HG02763 (cell line): ENCODE data around the gene LMO7.

Experiments used
- ATAC-seq: cut with Tn5 transposase; IDR thresholded peaks from one replicate; pipeline ENCODE4 v1.9.1; 2021; ENCODE audit warnings: mild to moderate bottlenecking, moderate library complexity; ENCODE audit not compliant: unreplicated experiment

The LMO7 gene

GRCh38 chr13:75796825-75797224, 160.7 kb downstream of the LMO7 start:
- no peak for ATAC-seq

- ATAC-seq = no peak
Observed at GRCh38 chr13:75797239-75797638, 161.1 kb downstream of the LMO7 start.

DNA sequence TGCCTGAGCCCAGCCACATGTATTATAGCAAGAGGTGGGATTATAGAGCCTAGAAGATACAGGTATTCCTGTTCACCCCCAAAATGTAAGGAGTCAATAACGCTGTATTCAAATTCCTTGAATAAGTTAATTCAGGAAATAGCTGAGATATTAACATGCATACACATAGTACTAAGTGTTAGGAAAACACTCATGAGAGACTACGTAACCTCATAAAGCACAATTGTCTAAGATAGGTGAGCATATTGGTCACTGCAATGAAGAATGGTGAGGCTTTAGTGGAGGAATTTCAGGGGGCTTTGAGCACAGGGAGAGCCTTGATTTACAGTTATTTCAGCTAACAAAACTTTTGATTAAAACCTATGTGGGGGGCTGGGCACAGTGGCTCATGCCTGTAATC, 161.6 kb downstream of the LMO7 start:
- no peak for ATAC-seq

GRCh38 chr13:75798353-75799255, 162.5 kb downstream of the LMO7 start:
- no peak for ATAC-seq

GRCh38 chr13:75800545-75800944, 164.4 kb downstream of the LMO7 start:
- ATAC-seq = no peak

DNA sequence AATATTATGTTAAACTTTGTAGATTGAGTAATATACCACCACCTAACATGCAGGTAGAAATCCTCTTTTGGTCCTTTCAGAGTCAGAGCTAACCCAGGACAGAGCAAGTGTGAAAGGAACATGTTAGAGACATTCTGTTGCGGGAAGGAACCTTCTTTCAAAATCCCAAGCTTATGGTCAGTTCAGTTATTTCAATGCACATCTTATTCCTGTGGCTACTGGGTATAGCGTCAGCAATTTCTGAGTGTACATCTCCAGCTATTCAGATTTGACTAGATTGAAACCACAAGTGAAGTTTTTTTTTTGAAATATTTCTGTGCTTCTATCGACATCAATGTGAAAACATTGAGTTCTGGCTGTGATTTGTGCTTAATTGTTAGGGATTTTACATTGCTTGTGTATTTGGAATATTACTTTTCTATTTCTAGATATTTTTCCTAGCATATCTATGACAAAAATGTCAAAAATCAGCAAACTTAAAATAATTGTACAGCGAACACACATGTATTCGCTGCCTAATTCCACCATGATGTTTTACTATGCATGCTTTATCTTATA, 165.3 kb downstream of the LMO7 start:
- ATAC-seq = no peak

GRCh38 chr13:75802161-75802560, 166.0 kb downstream of the LMO7 start:
- ATAC-seq = no peak

GRCh38 chr13:75803164-75803611, 167.1 kb downstream of the LMO7 start:
- ATAC-seq = no peak

GRCh38 chr13:75804054-75804453, 167.9 kb downstream of the LMO7 start:
- no peak for ATAC-seq

DNA sequence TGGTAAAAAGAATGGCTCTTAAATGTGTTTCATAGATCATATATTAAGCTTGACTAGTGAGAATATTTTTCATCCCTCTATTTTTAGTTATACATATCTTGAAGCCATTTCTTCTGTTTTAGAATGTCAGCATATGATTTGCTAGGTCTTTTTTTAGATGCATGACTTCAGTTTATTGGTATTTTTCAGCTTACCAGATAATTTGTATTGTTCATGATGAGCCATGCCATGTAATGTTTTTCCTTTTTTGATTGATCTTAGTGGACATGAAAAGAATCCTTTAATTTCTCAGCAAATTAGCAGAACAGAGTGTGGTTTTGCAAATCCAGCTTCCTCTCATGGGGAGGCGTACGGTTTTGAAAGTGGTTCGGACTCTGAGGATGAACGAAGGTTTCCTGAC, 168.5 kb downstream of the LMO7 start:
- ATAC-seq = no peak

DNA sequence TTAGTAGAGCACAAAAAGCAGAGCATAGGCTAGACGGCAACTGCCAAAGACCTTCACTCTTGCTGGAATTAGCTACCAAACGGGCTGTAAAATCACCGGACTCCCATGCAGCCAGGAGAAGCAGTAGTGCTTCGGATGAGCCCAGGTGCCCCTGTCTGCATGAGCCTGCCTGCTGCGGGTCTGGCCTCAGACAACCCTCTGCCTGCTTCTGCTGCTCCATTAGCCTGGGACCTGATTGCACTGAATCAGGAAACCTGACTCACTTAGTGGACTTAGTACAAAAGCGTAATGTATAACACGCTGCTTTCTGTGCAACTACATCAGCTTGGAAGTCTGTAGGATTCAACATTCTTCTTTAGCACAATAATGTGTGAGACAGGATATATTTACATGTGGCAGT, 170.0 kb downstream of the LMO7 start:
- ATAC-seq = no peak

DNA sequence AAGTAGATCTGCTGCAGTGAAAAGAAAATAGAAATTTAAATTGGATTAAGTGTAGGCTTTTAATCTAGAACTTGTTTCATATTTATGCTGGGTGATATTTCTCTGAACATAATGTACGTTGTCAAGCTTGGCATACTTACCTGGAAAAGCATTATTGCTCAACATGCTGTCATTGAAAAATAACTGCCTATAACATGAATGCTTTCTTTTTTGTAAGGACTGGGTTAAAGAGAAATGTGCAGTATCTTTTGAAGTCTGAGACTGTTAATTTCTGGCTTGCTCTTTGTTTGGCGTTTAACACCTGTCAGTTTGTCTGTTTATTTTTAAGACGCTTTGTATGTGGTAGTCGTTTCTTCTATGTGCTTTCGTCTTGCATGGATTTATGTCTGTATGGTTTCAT, 175.2 kb downstream of the LMO7 start:
- no peak for ATAC-seq

DNA sequence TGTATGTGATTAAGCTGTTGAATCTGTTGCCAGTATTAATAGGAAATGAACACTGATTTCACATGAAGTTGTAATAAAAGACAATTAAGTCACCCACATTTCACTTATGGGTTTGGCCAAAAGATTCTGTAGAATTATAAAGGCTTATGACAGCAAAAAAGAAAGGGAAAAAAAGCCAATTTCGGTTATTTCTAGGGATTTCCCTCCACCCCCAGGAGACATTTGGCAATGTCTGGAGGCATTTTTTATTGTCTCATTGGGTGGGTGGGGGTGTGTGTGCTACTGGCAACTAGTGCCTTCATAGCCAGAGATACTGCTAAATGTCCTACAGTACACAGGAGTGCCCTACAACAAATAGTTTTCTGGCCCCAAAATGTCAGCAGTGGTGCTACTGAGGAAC, 175.7 kb downstream of the LMO7 start:
- no peak for ATAC-seq

GRCh38 chr13:75812751-75813181, 176.6 kb downstream of the LMO7 start:
- ATAC-seq = no peak

DNA sequence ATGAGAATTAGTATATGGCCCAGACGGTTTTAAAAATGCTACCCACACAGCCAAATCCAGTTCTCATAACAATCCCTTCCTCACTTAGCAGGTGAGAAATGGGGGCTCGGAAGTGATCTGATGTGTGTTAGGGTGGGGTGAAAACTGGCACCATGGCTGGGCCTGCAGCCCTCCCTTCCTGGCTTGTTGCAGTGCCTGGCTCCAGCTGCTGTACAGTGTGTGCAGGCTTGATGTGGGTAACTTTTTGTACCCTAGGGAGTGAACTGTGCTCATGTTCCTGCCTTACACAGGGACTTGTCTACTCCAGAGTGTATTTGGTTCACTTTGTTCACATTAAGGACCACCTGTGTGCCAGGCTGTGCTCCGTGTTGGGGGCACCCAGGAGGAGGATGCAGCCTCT, 177.2 kb downstream of the LMO7 start:
- ATAC-seq = no peak

GRCh38 chr13:75818179-75818967, 182.2 kb downstream of the LMO7 start:
- no peak for ATAC-seq

- ATAC-seq = no peak
Observed at GRCh38 chr13:75818968-75819225, 182.8 kb downstream of the LMO7 start.

GRCh38 chr13:75825161-75825560, 189.0 kb downstream of the LMO7 start:
- ATAC-seq = no peak

- no peak for ATAC-seq
Observed at GRCh38 chr13:75825594-75825993, 189.5 kb downstream of the LMO7 start.

DNA sequence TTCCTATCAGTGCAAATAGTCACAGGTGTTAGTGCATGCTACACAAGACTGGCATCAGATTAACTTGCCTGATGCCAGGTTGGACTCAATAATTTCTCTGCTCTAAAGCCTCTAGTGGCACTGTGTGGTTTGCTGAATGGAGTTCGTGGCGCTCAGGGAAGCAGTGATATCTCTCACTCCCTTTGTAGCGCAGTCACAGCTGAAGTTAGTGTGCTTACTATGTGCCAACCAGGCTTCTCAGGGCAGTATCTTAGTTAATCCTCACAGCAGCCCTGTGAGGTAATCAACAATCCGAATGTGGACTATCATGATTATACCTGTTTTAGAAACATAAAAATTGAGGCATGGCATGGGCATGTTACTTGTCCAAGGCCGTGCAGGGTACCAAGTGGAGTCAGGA, 190.3 kb downstream of the LMO7 start:
- no peak for ATAC-seq

- no peak for ATAC-seq
Observed at GRCh38 chr13:75829830-75830229, 193.7 kb downstream of the LMO7 start.

- no peak for ATAC-seq
Observed at GRCh38 chr13:75830842-75831241, 194.7 kb downstream of the LMO7 start.
